H9 (cell line): Measurements from ENCODE around the gene APC. TPM values are rescaled to one million over a fixed set of nuclear protein-coding genes. Genes with fewer than 3 reads are reported as not detected.

Experiments used
- DNase-seq: peaks from one replicate; pipeline ENCODE4 v3.0.0-alpha.2; 2017
- H2AFZ ChIP-seq: one replicate; pipeline ENCODE4 v1.6.1; 2013; ENCODE audit warnings: mild to moderate bottlenecking, low read length, control low read depth, moderate library complexity
- H2AK5ac ChIP-seq: 2 replicates; pipeline ENCODE4 v1.6.1; 2013; ENCODE audit warnings: low read length, control low read depth, mixed read lengths; ENCODE audit not compliant: insufficient read length
- H2BK120ac ChIP-seq: one replicate; pipeline ENCODE4 v1.6.1; 2013; ENCODE audit warnings: low read depth, mild to moderate bottlenecking, low read length, control low read depth, inconsistent platforms; ENCODE audit not compliant: poor library complexity, severe bottlenecking
- H2BK12ac ChIP-seq: 2 replicates; pipeline ENCODE4 v1.6.1; 2013; ENCODE audit warnings: low read length, control low read depth, mixed read lengths, low read depth; ENCODE audit not compliant: insufficient read length
- H2BK15ac ChIP-seq: 2 replicates; pipeline ENCODE4 v1.6.1; 2013; ENCODE audit warnings: low read depth, low read length, control low read depth
- H2BK20ac ChIP-seq: one replicate; pipeline ENCODE4 v1.6.1; 2013; ENCODE audit warnings: low read depth, mild to moderate bottlenecking, low read length, control low read depth, inconsistent platforms; ENCODE audit not compliant: poor library complexity, severe bottlenecking
- H2BK5ac ChIP-seq: 2 replicates; pipeline ENCODE4 v1.6.1; 2013; ENCODE audit warnings: low read length, control low read depth, mixed read lengths; ENCODE audit not compliant: insufficient read length
- H3K14ac ChIP-seq: 2 replicates; pipeline ENCODE4 v1.6.1; 2013; ENCODE audit warnings: low read length, control low read depth; ENCODE audit not compliant: insufficient read depth
- H3K18ac ChIP-seq: 2 replicates; pipeline ENCODE4 v1.6.1; 2013; ENCODE audit warnings: low read depth, mild to moderate bottlenecking, mixed read lengths, low read length, control low read depth; ENCODE audit not compliant: insufficient read length
- H3K23ac ChIP-seq: 2 replicates; pipeline ENCODE4 v1.6.1; 2013; ENCODE audit warnings: low read length, control low read depth, mixed read lengths, low read depth; ENCODE audit not compliant: insufficient read length
- H3K23me2 ChIP-seq: 2 replicates; pipeline ENCODE4 v1.6.1; 2013; ENCODE audit warnings: low read depth, mild to moderate bottlenecking, mixed read lengths, low read length, control low read depth; ENCODE audit not compliant: insufficient read length, poor library complexity, severe bottlenecking
- H3K27ac ChIP-seq: 2 replicates; pipeline ENCODE4 v1.5.1; 2013; ENCODE audit warnings: low read length, control low read depth, mixed read lengths, low read depth; ENCODE audit not compliant: insufficient read length
- H3K27me3 ChIP-seq: 2 replicates; pipeline ENCODE4 v1.6.1; 2013; ENCODE audit warnings: low read length, control low read depth, inconsistent platforms; ENCODE audit not compliant: insufficient read depth
- H3K4ac ChIP-seq: 2 replicates; pipeline ENCODE4 v1.6.1; 2013; ENCODE audit warnings: low read depth, mild to moderate bottlenecking, control low read depth, inconsistent platforms, low read length, moderate library complexity
- H3K4me1 ChIP-seq: 2 replicates; pipeline ENCODE4 v1.6.1; 2013; ENCODE audit warnings: low read length, control low read depth, inconsistent platforms; ENCODE audit not compliant: insufficient read depth
- H3K4me2 ChIP-seq: 2 replicates; pipeline ENCODE4 v1.6.1; 2013; ENCODE audit warnings: low read length, control low read depth, mixed read lengths; ENCODE audit not compliant: insufficient read length, insufficient read depth
- H3K56ac ChIP-seq: 2 replicates; pipeline ENCODE4 v1.6.1; 2013; ENCODE audit warnings: low read depth, mild to moderate bottlenecking, mixed read lengths, low read length, control low read depth; ENCODE audit not compliant: insufficient read length
- H3K79me1 ChIP-seq: 2 replicates; pipeline ENCODE4 v1.6.1; 2013; ENCODE audit warnings: low read depth, mild to moderate bottlenecking, moderate library complexity, low read length, control low read depth, inconsistent platforms; ENCODE audit not compliant: insufficient read depth, poor library complexity, severe bottlenecking
- H3K79me2 ChIP-seq: 2 replicates; pipeline ENCODE4 v1.6.1; 2013; ENCODE audit warnings: low read length, control low read depth, inconsistent platforms; ENCODE audit not compliant: insufficient read depth
- H3K9ac ChIP-seq: 2 replicates; pipeline ENCODE4 v1.6.1; 2013; ENCODE audit warnings: low read length, control low read depth, mixed read lengths; ENCODE audit not compliant: insufficient read length; ENCODE audit errors: extremely low read depth
- H3K9me3 ChIP-seq: one replicate; pipeline ENCODE4 v1.6.1; 2013; ENCODE audit warnings: low read depth, low read length, inconsistent platforms; ENCODE audit not compliant: control insufficient read depth
- H3T11ph ChIP-seq: one replicate; pipeline ENCODE4 v1.6.1; 2013; ENCODE audit warnings: mild to moderate bottlenecking, low read length, control low read depth, inconsistent platforms
- H4K20me1 ChIP-seq: one replicate; pipeline ENCODE4 v1.6.1; 2013; ENCODE audit not compliant: control insufficient read depth, insufficient read length, insufficient read depth
- H4K5ac ChIP-seq: 2 replicates; pipeline ENCODE4 v1.6.1; 2013; ENCODE audit warnings: low read depth, mild to moderate bottlenecking, mixed read lengths, low read length, control low read depth; ENCODE audit not compliant: insufficient read length
- H4K8ac ChIP-seq: replicated peaks from 2 replicates; pipeline ENCODE4 v1.6.1; 2013; ENCODE audit warnings: low read length, control low read depth, mixed read lengths, low read depth; ENCODE audit not compliant: insufficient read length
- H4K91ac ChIP-seq: 2 replicates; pipeline ENCODE4 v1.6.1; 2013; ENCODE audit warnings: low read depth, mild to moderate bottlenecking, moderate library complexity, mixed read lengths, low read length, control low read depth; ENCODE audit not compliant: insufficient read length
- H3K27ac Mint-ChIP-seq, 3 experiments: 2 replicates in 2 of 3; 3 replicates in 1 of 3; pipeline ENCODE4 v1.8.0; 2020 to 2021; ENCODE audit warnings: mixed read lengths in 3 of 3, mild to moderate bottlenecking in 1 of 3, moderate library complexity in 1 of 3
- H3K27me3 Mint-ChIP-seq: 2 replicates; pipeline ENCODE4 v1.8.0; 2021; ENCODE audit warnings: low read depth, mild to moderate bottlenecking, moderate library complexity, mixed read lengths
- H3K36me3 Mint-ChIP-seq, 3 experiments: 2 replicates in 2 of 3; 3 replicates in 1 of 3; pipeline ENCODE4 v1.8.0; 2020 to 2021; ENCODE audit warnings: low read depth in 3 of 3, mixed read lengths in 3 of 3; ENCODE audit not compliant: insufficient read depth in 1 of 3
- H3K4me1 Mint-ChIP-seq, 2 experiments: 2 replicates each; pipeline ENCODE4 v1.8.0; 2020; ENCODE audit warnings: mixed read lengths in 2 of 2
- H3K4me3 Mint-ChIP-seq, 2 experiments: 2 replicates in 1 of 2; 3 replicates in 1 of 2; pipeline ENCODE4 v1.8.0; 2020 to 2021; ENCODE audit warnings: mild to moderate bottlenecking in 2 of 2, mixed read lengths in 2 of 2, moderate library complexity in 1 of 2
- H3K9me3 Mint-ChIP-seq, 2 experiments: 2 replicates in 1 of 2; 3 replicates in 1 of 2; pipeline ENCODE4 v1.8.0; 2020; ENCODE audit warnings: mild to moderate bottlenecking in 2 of 2, mixed read lengths in 2 of 2, moderate library complexity in 1 of 2
- CTCF ChIP-seq: fragments of 200-600 bp; sonication (generic); conservative IDR thresholded peaks from 3 replicates; pipeline ENCODE4 v1.8.0; 2021; ENCODE audit warnings: antibody characterized with exemption, mild to moderate bottlenecking
- WGBS: extraction: QIAGEN DNeasy Blood & Tissue Kit; methylation state at CpG from one replicate; pipeline ENCODE4 v1.1.7; 2013; ENCODE audit warnings: missing lambda C conversion rate, low lambda C conversion rate, mixed read lengths; ENCODE audit not compliant: insufficient read length; ENCODE audit errors: extremely low coverage; 5-methylcytosine and 5-hydroxymethylcytosine counted together
- total RNA-seq: library from RNA; stranded (reverse); gene quantifications from 2 replicates; pipeline ENCODE4 v1.2.1, GENCODE V29; 2021

Gene APC
- total RNA-seq, 1 experiment from 2014 or later: 29.3 TPM

- peak; percentile 79 for TF ChIP-seq CTCF
- Histone ChIP-seq H3K9ac (no peak overlapping the region), H4K8ac (no peak overlapping the region), H3K14ac (no peak overlapping the region), H4K20me1 (no peaks in the 10 kb centered on the region), H3K56ac (no peak overlapping the region), H3K23me2 (no peaks in the 10 kb centered on the region), H3K27ac (no peak overlapping the region), H3K9me3 (no peaks in the 10 kb centered on the region), H3K27me3 (no peaks in the 10 kb centered on the region), H3K79me1 (no peaks in the 10 kb centered on the region), H3K18ac (no peak overlapping the region), H2BK15ac (no peak overlapping the region), H2BK12ac (no peak overlapping the region), H3T11ph (no peak overlapping the region), H4K91ac (no peak overlapping the region), H3K79me2 (no peaks in the 10 kb centered on the region), H2BK5ac (no peak overlapping the region), H3K23ac (no peak overlapping the region), H2BK20ac (no peak overlapping the region), H2AK5ac (no peak overlapping the region), H3K4me1 (peaks cover 8% of the 10 kb centered on the region), H2AFZ (peak overlapping the region; percentile 97), H4K5ac (no peak overlapping the region), H3K4ac (no peak overlapping the region), H3K4me2 (peak overlapping the region; percentile 12), H2BK120ac (no peak overlapping the region)
- H3K4me1 Mint-ChIP-seq: peaks cover 14 to 19% of the 10 kb centered on the region in 2 experiments
- peak; percentile 46 for DNase-seq
- peak overlapping the region; percentile 14 to 33; a peak in 3 of 5 replicates for H3K4me3 Mint-ChIP-seq
- no peaks in the 10 kb centered on the region for H3K27me3 Mint-ChIP-seq
- peak overlapping the region in 1 of 3 experiments; percentile 73; a peak in 1 of 7 replicates for H3K27ac Mint-ChIP-seq
- no peaks in the 10 kb centered on the region for H3K36me3 Mint-ChIP-seq
- WGBS: no CpG with 5 or more reads among the region's 8 CpGs
- no peaks in the 10 kb centered on the region for H3K9me3 Mint-ChIP-seq
Observed at GRCh38 chr5:112848116-112848811, 110.6 kb downstream of the APC start.
